ENCODE data around the gene HDHD2. TPM values are rescaled to one million over a fixed set of nuclear protein-coding genes. Genes with fewer than 3 reads are reported as not detected.

The HDHD2 gene
- total and polyA plus RNA-seq, 2 of the 13 experiments (the other 11 are each of a cell fraction or from before 2014, with no cell fraction given), result 10.2 to 34.7 TPM

- TF ChIP-seq HNF1B (CRISPR knock-in tag; IDR thresholded peaks at IDR 0.05) (0 out of 2 replicates have a peak, but pooled peaks have one; percentile 39), ZNF317 (CRISPR knock-in tag; IDR thresholded peaks at IDR 0.05) (no peak), ADNP (CRISPR knock-in tag; IDR thresholded peaks at IDR 0.05) (no peak), KIAA2018 (CRISPR knock-in tag; IDR thresholded peaks at IDR 0.05; ENCODE audit: borderline replicate concordance) (no peak), ZBTB25 (CRISPR knock-in tag; IDR thresholded peaks at IDR 0.05) (peak; percentile 45; the same call in 1 of the 2 replicates), ZNF704 (CRISPR knock-in tag; IDR thresholded peaks at IDR 0.05; ENCODE audit: borderline replicate concordance) (no peak), REPIN1 (CRISPR knock-in tag; IDR thresholded peaks at IDR 0.05; ENCODE audit: borderline replicate concordance, low read depth) (peak; percentile 69; the same call in 1 of the 2 replicates), BHLHE40 (IDR thresholded peaks at IDR 0.05; ENCODE audit: low read length) (no peak), RXRB (CRISPR knock-in tag; IDR thresholded peaks at IDR 0.05; ENCODE audit: borderline replicate concordance) (peak; percentile 37; the same call in 1 of the 2 replicates), GMEB2 (CRISPR knock-in tag; IDR thresholded peaks at IDR 0.05; ENCODE audit: low read depth) (peak; percentile 60), ZNF414 (CRISPR knock-in tag; IDR thresholded peaks at IDR 0.05) (no peak), RAD21 (CRISPR knock-in tag; IDR thresholded peaks at IDR 0.05) (0 out of 2 replicates have a peak, but pooled peaks have one; percentile 19), ZNF337 (CRISPR knock-in tag; IDR thresholded peaks at IDR 0.05; ENCODE audit: borderline replicate concordance, low read depth) (0 out of 2 replicates have a peak, but pooled peaks have one; percentile 62)
Observed at GRCh38 chr18:47175898-47176575, 25.7 kb upstream of the HDHD2 start, which contains the start of gene IER3IP1 (continued).
